ACC112 (cell line): Measurements from ENCODE around the gene ZNRF1.

ENCODE experiments used
- H2AFZ ChIP-seq: fragments of 200-600 bp; sonication (generic); one replicate; pipeline ENCODE4 v1.6.0; 2017; ENCODE audit warnings: antibody characterized with exemption, low read length; ENCODE audit not compliant: unreplicated experiment
- H3K27ac ChIP-seq: fragments of 200-600 bp; sonication (generic); 2 replicates; pipeline ENCODE4 v1.5.1; 2014; ENCODE audit warnings: low read depth, mild to moderate bottlenecking, antibody characterized with exemption, low read length, moderate library complexity
- H3K27me3 ChIP-seq: fragments of 200-600 bp; sonication (generic); 2 replicates; pipeline ENCODE4 v1.6.1; 2014; ENCODE audit warnings: mild to moderate bottlenecking, antibody characterized with exemption, low read length, moderate library complexity, mixed read lengths; ENCODE audit not compliant: insufficient read depth
- H3K36me3 ChIP-seq: fragments of 200-600 bp; sonication (generic); 2 replicates; pipeline ENCODE4 v1.6.1; 2016; ENCODE audit warnings: mild to moderate bottlenecking, antibody characterized with exemption, low read length, moderate library complexity, mixed read lengths; ENCODE audit not compliant: insufficient read depth
- H3K4me1 ChIP-seq: fragments of 200-600 bp; sonication (generic); one replicate; pipeline ENCODE4 v1.6.1; 2016; ENCODE audit warnings: low read length, mixed read lengths; ENCODE audit not compliant: insufficient read depth, unreplicated experiment, control insufficient read depth
- H3K4me3 ChIP-seq: fragments of 200-600 bp; sonication (generic); 2 replicates; pipeline ENCODE4 v1.5.1; 2014; ENCODE audit warnings: mild to moderate bottlenecking, low read depth, low read length
- H3K79me2 ChIP-seq: fragments of 200-600 bp; sonication (generic); one replicate; pipeline ENCODE4 v1.6.0; 2016; ENCODE audit warnings: low read length; ENCODE audit not compliant: control insufficient read depth, unreplicated experiment, insufficient read depth

The ZNRF1 gene

DNA sequence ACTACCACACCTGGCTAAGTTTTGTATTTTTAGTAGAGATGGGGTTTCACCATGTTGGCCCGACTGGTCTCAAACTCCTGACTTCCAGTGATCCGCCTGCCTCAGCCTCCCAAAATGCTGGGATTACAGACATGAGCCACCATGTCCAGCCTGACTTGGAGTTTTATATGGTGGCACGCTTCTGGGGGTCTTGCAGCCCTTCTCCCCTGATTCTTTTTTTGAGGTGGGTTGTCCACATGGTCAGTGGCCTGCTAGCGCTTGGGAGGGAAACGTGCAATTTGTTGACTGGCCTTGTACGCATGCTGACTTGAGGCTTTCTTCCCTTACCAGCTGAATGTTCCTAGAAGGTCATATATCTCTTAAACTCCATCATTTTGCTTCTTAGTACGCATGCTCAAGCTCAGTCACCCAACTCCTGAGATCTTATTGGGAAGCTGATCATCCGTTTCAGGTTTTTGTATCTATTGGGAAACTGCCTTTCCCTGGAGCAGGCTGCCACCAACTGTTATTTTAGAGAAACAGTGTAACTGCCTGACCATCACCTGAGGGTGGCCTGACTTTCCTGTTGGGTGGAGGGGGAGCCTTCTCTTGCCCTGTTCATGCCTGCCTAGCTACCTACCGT, 131.4 kb downstream of the ZNRF1 start:
- Histone ChIP-seq H3K36me3 (no peaks in the 10 kb centered on the region), H3K79me2 (no peaks in the 10 kb centered on the region), H3K27me3 (peaks cover 8% of the 10 kb centered on the region; the same call in 1 of the 2 replicates), H3K4me1 (no peaks in the 10 kb centered on the region), H2AFZ (no peak overlapping the region), H3K27ac (no peak overlapping the region), H3K4me3 (no peak overlapping the region)

DNA sequence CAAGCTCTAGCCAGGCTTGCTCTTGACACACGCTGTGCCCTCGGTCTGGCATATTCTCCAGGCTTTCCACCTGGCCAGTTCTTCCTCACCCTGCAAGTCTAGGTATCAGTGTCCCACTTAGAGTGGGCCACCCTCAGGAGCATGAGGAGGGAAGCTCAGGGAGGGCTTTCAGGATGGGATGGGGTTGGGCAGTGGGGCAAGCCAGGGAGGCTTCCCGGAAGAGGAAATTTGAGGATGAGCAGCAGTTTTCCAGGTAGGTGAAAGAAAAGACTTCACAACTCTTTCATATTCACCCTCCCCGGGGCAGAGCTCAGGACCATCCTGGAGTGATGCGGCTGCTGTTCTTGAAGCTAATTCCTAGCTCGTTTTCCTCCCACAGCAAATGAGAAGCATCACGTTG, 132.3 kb downstream of the ZNRF1 start:
- Histone ChIP-seq H3K27me3 (peaks cover 8% of the 10 kb centered on the region; the same call in 1 of the 2 replicates), H3K4me1 (no peaks in the 10 kb centered on the region), H3K36me3 (no peaks in the 10 kb centered on the region), H2AFZ (no peak overlapping the region), H3K27ac (no peak overlapping the region), H3K79me2 (no peaks in the 10 kb centered on the region), H3K4me3 (no peak overlapping the region)

GRCh38 chr16:75138233-75138632, 139.4 kb downstream of the ZNRF1 start:
- H3K4me1 ChIP-seq, result no peaks in the 10 kb centered on the region
- H2AFZ ChIP-seq, result no peak overlapping the region
- H3K27ac ChIP-seq, result no peak overlapping the region
- H3K79me2 ChIP-seq, result no peaks in the 10 kb centered on the region
- no peaks in the 10 kb centered on the region for H3K36me3 ChIP-seq
- no peaks in the 10 kb centered on the region for H3K27me3 ChIP-seq
- H3K4me3 ChIP-seq, result no peak overlapping the region

GRCh38 chr16:75138636-75139035, 139.8 kb downstream of the ZNRF1 start:
- H2AFZ ChIP-seq, result no peak overlapping the region
- no peak overlapping the region for H3K4me3 ChIP-seq
- no peaks in the 10 kb centered on the region for H3K27me3 ChIP-seq
- H3K36me3 ChIP-seq, result no peaks in the 10 kb centered on the region
- H3K79me2 ChIP-seq, result no peaks in the 10 kb centered on the region
- H3K27ac ChIP-seq, result no peak overlapping the region
- H3K4me1 ChIP-seq, result no peaks in the 10 kb centered on the region

DNA sequence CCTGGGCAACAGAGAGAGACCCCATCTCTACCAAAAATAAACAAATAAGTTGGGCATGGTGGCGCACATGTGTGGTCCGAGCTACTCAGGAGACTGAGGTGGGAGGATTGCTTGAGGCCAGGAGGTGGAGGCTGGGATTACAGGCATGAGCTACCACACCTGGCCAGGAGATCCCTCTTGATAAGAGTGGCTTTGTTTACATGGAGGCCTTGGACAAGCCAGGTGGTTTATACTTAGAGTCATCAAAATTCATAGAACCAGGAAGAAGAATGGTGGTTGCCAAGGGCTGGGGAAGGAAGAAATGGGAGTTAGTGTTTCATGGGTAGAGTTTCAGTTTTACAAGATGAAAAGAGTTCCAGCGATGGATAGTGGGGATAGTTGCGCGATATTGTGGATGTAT, 140.7 kb downstream of the ZNRF1 start:
- H3K27ac ChIP-seq, result no peak overlapping the region
- no peaks in the 10 kb centered on the region for H3K36me3 ChIP-seq
- no peaks in the 10 kb centered on the region for H3K79me2 ChIP-seq
- H3K27me3 ChIP-seq, result no peaks in the 10 kb centered on the region
- H3K4me1 ChIP-seq, result no peaks in the 10 kb centered on the region
- H2AFZ ChIP-seq, result no peak overlapping the region
- H3K4me3 ChIP-seq, result no peak overlapping the region

GRCh38 chr16:75143941-75144340, 145.1 kb downstream of the ZNRF1 start:
- H3K4me1 ChIP-seq, result no peaks in the 10 kb centered on the region
- no peaks in the 10 kb centered on the region for H3K27me3 ChIP-seq
- no peak overlapping the region for H2AFZ ChIP-seq
- no peaks in the 10 kb centered on the region for H3K79me2 ChIP-seq
- H3K4me3 ChIP-seq, result no peak overlapping the region
- no peaks in the 10 kb centered on the region for H3K36me3 ChIP-seq
- H3K27ac ChIP-seq, result no peak overlapping the region

DNA sequence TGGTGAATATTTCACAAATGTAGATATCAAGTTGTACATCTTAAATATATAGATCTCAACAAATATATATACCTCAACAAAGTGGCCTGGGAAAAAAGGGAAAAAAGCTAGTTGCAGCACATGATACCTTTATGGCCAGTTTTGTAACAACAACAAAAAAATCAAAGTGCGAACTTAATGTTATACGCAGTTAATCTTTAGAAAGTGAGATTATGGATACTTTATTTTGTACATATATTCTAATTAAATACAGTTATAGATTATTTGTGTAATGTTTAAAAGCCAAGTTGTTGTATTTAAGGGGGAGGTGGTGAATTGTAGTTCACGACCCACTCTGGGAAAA, 149.1 kb downstream of the ZNRF1 start:
- H2AFZ ChIP-seq, result peak overlapping the region; percentile 27
- H3K79me2 ChIP-seq, result peaks cover 8% of the 10 kb centered on the region
- no peaks in the 10 kb centered on the region for H3K4me1 ChIP-seq
- no peaks in the 10 kb centered on the region for H3K27me3 ChIP-seq
- peak overlapping the region; percentile 91 for H3K4me3 ChIP-seq
- no peak overlapping the region for H3K27ac ChIP-seq
- peaks cover 15% of the 10 kb centered on the region for H3K36me3 ChIP-seq

DNA sequence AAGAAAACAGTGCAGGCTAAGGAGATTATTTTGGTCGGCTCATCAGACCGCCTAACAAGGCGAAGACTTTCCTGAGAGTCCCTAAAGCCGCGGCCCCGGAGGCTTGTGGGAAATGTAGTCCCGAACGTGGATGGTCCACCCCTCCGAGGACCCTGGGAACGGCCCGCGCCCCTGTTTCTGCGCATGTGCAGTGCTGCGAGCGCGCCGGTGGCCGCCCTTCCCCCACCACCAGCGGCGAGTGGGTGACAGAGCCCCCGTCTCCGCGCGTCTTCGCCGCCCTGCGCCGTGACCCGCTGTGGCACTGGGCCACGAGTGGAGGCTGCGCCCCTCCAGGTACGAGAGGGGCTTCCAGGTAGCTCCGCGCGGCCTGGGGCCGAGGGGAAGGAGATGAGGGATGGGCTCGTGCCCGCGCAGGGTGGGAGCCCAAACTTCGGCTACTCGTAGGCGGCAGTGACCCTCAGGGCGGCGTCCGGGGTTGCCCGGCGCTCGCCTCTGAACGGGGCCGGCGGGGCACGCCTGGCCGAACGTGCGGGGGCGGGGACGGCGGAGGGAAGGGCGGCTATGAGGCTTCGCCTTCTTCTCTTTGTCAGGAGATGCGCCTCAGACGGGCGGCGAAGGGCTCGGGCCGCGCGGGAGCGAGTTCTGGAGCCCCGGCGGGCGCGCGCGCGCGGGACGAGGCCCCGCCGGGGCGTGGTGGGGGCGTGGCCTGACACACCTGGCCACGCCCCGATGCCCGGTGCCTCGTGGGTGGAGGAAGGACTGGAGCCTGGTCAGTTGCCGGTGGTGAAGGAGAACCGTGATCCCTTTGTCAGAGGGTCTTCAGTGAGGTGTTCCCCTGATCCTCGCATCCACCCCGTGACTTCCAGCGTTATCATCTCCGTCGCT, 149.7 kb downstream of the ZNRF1 start, which contains the start of gene ZFP1:
TSS of gene ZFP1 (plus strand) at position 214 of the 885 bp plus-strand sequence. CDS start 4,428 bp downstream, outside the sequence.
- H3K4me1 ChIP-seq, result no peaks in the 10 kb centered on the region
- H3K79me2 ChIP-seq, result peaks cover 8% of the 10 kb centered on the region
- peak within 1 kb of the TSS; percentile 88 for H2AFZ ChIP-seq
- no peaks in the 10 kb centered on the region for H3K27me3 ChIP-seq
- peaks cover 21% of the 10 kb centered on the region for H3K36me3 ChIP-seq
- H3K27ac ChIP-seq, result peak within 1 kb of the TSS; percentile 78
- peak within 1 kb of the TSS; percentile 91 for H3K4me3 ChIP-seq

GRCh38 chr16:75151798-75152197, 153.0 kb downstream of the ZNRF1 start:
- H3K27me3 ChIP-seq, result no peaks in the 10 kb centered on the region
- H3K4me3 ChIP-seq, result no peak overlapping the region
- H3K36me3 ChIP-seq, result peaks cover 34% of the 10 kb centered on the region
- H2AFZ ChIP-seq, result no peak overlapping the region
- H3K79me2 ChIP-seq, result peaks cover 8% of the 10 kb centered on the region
- H3K27ac ChIP-seq, result no peak overlapping the region
- no peaks in the 10 kb centered on the region for H3K4me1 ChIP-seq

- no peaks in the 10 kb centered on the region for H3K27me3 ChIP-seq
- H3K27ac ChIP-seq, result no peak overlapping the region
- no peaks in the 10 kb centered on the region for H3K4me1 ChIP-seq
- peaks cover 34% of the 10 kb centered on the region for H3K36me3 ChIP-seq
- H2AFZ ChIP-seq, result no peak overlapping the region
- peaks cover 8% of the 10 kb centered on the region for H3K79me2 ChIP-seq
- no peak overlapping the region for H3K4me3 ChIP-seq
Measured at GRCh38 chr16:75152635-75153034, 153.8 kb downstream of the ZNRF1 start.

DNA sequence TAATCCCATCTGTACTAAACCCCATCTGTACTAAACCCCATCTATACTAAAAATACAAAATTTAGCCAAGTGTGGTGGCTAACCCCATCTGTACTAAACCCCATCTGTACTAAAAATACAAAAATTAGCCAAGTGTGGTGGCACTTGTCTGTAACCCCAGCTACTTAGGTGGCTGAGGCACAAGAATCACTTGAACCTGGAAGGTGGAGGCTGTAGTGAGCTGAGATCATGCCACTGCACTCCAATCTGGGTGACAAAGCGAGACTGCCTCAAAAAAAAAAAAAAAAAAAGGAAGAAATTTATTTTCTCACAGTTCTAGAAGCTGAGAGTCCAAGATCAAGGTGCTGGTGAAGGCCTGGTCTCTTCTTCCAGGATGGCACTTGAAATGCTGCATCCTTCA, 161.6 kb downstream of the ZNRF1 start:
- no peak overlapping the region for H3K27ac ChIP-seq
- H3K36me3 ChIP-seq, result peaks cover 33% of the 10 kb centered on the region
- no peaks in the 10 kb centered on the region for H3K4me1 ChIP-seq
- H3K27me3 ChIP-seq, result no peaks in the 10 kb centered on the region
- H2AFZ ChIP-seq, result no peak overlapping the region
- no peak overlapping the region for H3K4me3 ChIP-seq
- no peaks in the 10 kb centered on the region for H3K79me2 ChIP-seq
